Testis (tissue), 2 donors: ENCODE results near the gene FXYD5.

ENCODE experiments used
- CTCF ChIP-seq, 3 experiments: fragments of 450-650 bp in 2 of 3; fragments of 200-600 bp in 1 of 3; sonication (generic) in 1 of 3; IDR thresholded peaks; one replicate each; pipeline ENCODE4 v1.5.1; 2016 to 2019; ENCODE audit warnings: antibody characterized with exemption in 3 of 3, mild to moderate bottlenecking in 2 of 3, moderate library complexity in 1 of 3
- POLR2A ChIP-seq: fragments of 450-650 bp; IDR thresholded peaks from one replicate; pipeline ENCODE4 v1.6.1; 2017; ENCODE audit warnings: antibody characterized with exemption, mild to moderate bottlenecking, moderate library complexity

GRCh38 chr19:35194012-35194984 lies 39.8 kb downstream of the FXYD5 start:
- no peak for TF ChIP-seq CTCF (IDR thresholded peaks at IDR 0.05)
- no peak for TF ChIP-seq POLR2A
